Stimulated activated naive CD4-positive, alpha-beta T cell treated with Interleukin-2 at 50 U/mL for 16 hours (primary cell): ENCODE results near the gene FARP1.
"Not testable (repeated sequence)": the region's sequence is repeated elsewhere in the genome, so short reads cannot be mapped to it uniquely, and the experiment has no call there.

Experiments
- DNase-seq: peaks from one replicate; lab custom pipeline; 2025; lab: John Stamatoyannopoulos, UW

FARP1 gene

GRCh38 chr13:98396071-98396710 is 253.3 kb downstream of the FARP1 start:
- DNase-seq, result no peak

- no peak for DNase-seq
Observed at GRCh38 chr13:98397221-98397620, 254.3 kb downstream of the FARP1 start.

- DNase-seq, result no peak
Observed at GRCh38 chr13:98397861-98398260, 255.0 kb downstream of the FARP1 start.

GRCh38 chr13:98398581-98398980 is 255.7 kb downstream of the FARP1 start:
- no peak for DNase-seq

- DNase-seq, result no peak
Observed at GRCh38 chr13:98399756-98400155, 256.9 kb downstream of the FARP1 start.

- no peak for DNase-seq
Observed at GRCh38 chr13:98401934-98402333, 259.0 kb downstream of the FARP1 start.

- DNase-seq, result no peak
Observed at GRCh38 chr13:98403076-98403475, 260.2 kb downstream of the FARP1 start.

GRCh38 chr13:98405107-98405571 is 262.2 kb downstream of the FARP1 start:
- DNase-seq, result no peak

GRCh38 chr13:98405690-98406344 is 262.9 kb downstream of the FARP1 start:
- no peak for DNase-seq

- no peak for DNase-seq
Observed at GRCh38 chr13:98406427-98406826, 263.5 kb downstream of the FARP1 start.

GRCh38 chr13:98406971-98407370 is 264.1 kb downstream of the FARP1 start:
- no peak for DNase-seq

GRCh38 chr13:98407575-98407974 is 264.7 kb downstream of the FARP1 start:
- DNase-seq, result no peak

- no peak for DNase-seq
Observed at GRCh38 chr13:98409281-98409680, 266.4 kb downstream of the FARP1 start.

- DNase-seq, result no peak
Observed at GRCh38 chr13:98410612-98411011, 267.7 kb downstream of the FARP1 start.

- DNase-seq, result no peak
Observed at GRCh38 chr13:98411013-98411412, 268.1 kb downstream of the FARP1 start.

GRCh38 chr13:98411617-98412265 is 268.8 kb downstream of the FARP1 start:
- no peak for DNase-seq

GRCh38 chr13:98413278-98413677 is 270.4 kb downstream of the FARP1 start:
- not testable (repeated sequence) for DNase-seq

GRCh38 chr13:98413796-98414195 is 270.9 kb downstream of the FARP1 start:
- no peak for DNase-seq

GRCh38 chr13:98415326-98416070 is 272.6 kb downstream of the FARP1 start:
- DNase-seq, result no peak

GRCh38 chr13:98416408-98416807 is 273.5 kb downstream of the FARP1 start:
- no peak for DNase-seq

GRCh38 chr13:98419786-98420553 is 277.1 kb downstream of the FARP1 start:
- DNase-seq, result no peak
